Lower leg skin (tissue), 4 donors: ENCODE measurements around the gene ROR2. TPM values are rescaled to one million over a fixed set of nuclear protein-coding genes. Genes with fewer than 3 reads are reported as not detected.

Source experiments
- DNase-seq, 2 donors: peaks; one replicate each; pipeline ENCODE4 v3.0.0-alpha.2; 2019; ENCODE audit warnings: low spot score in 2 of 2
- H3K4me3 ChIP-seq: fragments of 200-600 bp; sonication (generic); 2 replicates; pipeline ENCODE4 v1.5.1; 2017; ENCODE audit warnings: mild to moderate bottlenecking, low read depth; ENCODE audit not compliant: poor library complexity, severe bottlenecking
- POLR2A ChIP-seq, 2 donors: fragments of 450-650 bp; IDR thresholded peaks; one replicate each; pipeline ENCODE4 v1.6.1; 2016 to 2017; ENCODE audit warnings: antibody characterized with exemption in 2 of 2, mild to moderate bottlenecking in 1 of 2, moderate library complexity in 1 of 2
- WGBS, 2 donors: methylation state at CpG; one replicate each; pipeline ENCODE4 v1.1.5; 2018; 5-methylcytosine and 5-hydroxymethylcytosine counted together
- intact Hi-C: fragments of 100-400 bp; cut with DNase I; formaldehyde crosslinking; loops from one replicate; pipeline ENCODE4 v1.15.0; 2023; ENCODE audit warnings: low total_unique reads
- total RNA-seq, 4 donors: library from RNA; depleted of rRNA; stranded (reverse); fragments of >200 nt; gene quantifications; one replicate each; pipeline ENCODE4 v1.1.0, GENCODE V29; 2016
- TF ChIP-seq, protein P1 (sequence below), 3 donors: fragments of 450-650 bp; IDR thresholded peaks; one replicate each; pipeline ENCODE4 v1.5.1; 2016; ENCODE audit warnings: antibody characterized with exemption in 3 of 3, mild to moderate bottlenecking in 3 of 3, moderate library complexity in 2 of 3

Gene ROR2
- total RNA-seq, 4 donors from 2014 or later: 2.3 to 8.7 (median 5.8) TPM

DNA sequence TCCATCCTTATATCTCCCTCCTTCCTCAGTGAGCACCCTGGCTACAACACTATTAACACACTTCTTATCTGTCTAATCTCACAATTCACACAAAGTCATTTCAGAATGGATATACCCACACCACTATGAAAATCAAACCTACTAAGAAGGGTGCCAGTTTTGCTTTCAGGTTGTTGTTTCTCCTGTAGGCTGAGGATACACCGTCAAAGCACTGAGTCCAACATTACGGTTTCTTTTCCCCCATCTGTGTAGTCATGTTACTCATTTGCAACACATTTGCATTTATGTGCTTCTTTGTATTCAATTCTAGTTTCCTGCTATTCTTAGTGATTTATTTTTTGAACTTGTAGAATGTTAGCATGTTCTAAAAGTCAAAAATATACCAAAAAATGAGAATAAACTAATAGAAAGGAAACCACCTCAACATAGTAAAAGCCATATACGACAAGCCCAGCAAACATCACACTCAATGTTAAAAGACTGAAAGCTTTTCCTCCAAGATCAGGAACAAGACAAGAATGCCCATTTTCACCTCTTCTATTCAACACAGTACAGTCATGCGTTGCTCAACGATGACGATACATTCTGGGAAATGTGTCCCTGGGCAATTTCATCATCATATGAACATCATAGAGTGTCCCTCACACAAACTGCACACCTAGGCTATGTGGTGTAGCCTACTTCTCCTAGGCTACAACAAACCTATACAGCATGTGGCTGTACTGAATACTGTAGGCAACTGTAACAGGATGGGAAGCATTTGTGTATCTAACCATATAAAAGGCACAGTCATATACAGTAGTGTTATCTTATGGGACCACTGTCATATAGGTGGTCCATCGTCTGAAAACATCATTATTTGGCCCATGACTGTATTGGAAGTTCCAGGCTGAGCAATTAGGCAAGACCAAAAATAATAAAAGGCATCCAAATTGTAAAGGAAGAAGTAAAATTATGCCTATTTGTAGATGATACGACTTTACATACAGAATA is 6.3 kb downstream of the ROR2 start:
- no peak overlapping the region for H3K4me3 ChIP-seq
- no peak for DNase-seq
- no peak for TF ChIP-seq POLR2A (IDR thresholded peaks at IDR 0.05)
- TF ChIP-seq, protein P1, sequence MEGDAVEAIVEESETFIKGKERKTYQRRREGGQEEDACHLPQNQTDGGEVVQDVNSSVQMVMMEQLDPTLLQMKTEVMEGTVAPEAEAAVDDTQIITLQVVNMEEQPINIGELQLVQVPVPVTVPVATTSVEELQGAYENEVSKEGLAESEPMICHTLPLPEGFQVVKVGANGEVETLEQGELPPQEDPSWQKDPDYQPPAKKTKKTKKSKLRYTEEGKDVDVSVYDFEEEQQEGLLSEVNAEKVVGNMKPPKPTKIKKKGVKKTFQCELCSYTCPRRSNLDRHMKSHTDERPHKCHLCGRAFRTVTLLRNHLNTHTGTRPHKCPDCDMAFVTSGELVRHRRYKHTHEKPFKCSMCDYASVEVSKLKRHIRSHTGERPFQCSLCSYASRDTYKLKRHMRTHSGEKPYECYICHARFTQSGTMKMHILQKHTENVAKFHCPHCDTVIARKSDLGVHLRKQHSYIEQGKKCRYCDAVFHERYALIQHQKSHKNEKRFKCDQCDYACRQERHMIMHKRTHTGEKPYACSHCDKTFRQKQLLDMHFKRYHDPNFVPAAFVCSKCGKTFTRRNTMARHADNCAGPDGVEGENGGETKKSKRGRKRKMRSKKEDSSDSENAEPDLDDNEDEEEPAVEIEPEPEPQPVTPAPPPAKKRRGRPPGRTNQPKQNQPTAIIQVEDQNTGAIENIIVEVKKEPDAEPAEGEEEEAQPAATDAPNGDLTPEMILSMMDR (IDR thresholded peaks at IDR 0.05): no peak
- intact Hi-C loops: no loop called here
- WGBS, 2 donors: 84 to 90% methylated on average over 8 of the region's 8 CpGs

DNA sequence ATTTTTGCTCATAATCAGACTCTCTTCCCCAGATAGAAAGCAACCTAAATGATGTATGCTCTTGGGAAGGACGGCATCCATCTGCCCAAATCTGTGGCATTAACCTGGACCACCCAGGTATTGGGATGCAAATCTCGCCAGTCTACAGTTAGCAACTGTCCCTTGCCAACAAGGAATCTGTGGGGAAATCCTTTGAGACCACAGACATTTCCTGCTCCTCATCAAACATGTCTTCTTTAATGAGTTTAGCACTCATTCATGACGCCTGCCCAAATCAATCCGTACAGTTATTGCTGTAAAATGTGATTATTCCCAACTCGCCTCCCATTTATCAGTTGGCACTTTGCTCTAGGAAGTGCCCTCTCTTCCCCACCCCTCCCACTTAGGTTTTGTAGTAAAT is 7.8 kb downstream of the ROR2 start:
- intact Hi-C loops: no loop called here
- peak in 1 of 2 donors; percentile 49 for DNase-seq
- TF ChIP-seq POLR2A (IDR thresholded peaks at IDR 0.05): no peak
- TF ChIP-seq, protein P1 (IDR thresholded peaks at IDR 0.05): no peak
- 89% methylated on average over 5 of the region's 5 CpGs for WGBS, 2 donors
- H3K4me3 ChIP-seq: no peak overlapping the region

DNA sequence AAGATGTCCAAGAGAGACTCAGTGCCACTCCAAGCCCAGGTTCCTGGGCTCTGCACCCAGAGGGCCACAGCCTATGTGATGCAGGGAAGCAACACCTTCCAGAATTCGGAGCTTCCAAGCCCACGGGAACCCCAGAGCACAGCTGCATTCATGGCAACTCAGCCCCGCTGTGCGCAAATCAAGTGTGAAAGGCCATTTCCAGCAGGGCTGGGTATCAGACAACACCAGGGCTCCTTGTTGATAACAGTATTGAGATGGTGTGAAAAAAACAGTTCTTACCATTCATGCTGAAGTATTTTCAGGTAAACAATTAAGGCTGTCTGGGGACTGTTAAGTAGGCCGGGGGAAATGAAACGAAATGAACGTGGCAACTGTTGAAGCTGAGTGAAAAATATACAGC is 10.1 kb downstream of the ROR2 start:
- intact Hi-C loops: no loop called here
- no peak overlapping the region for H3K4me3 ChIP-seq
- no peak for TF ChIP-seq POLR2A (IDR thresholded peaks at IDR 0.05)
- TF ChIP-seq, protein P1 (IDR thresholded peaks at IDR 0.05): no peak
- DNase-seq: no peak
- WGBS, 2 donors: 86 to 95% methylated on average over 7 of the region's 7 CpGs

DNA sequence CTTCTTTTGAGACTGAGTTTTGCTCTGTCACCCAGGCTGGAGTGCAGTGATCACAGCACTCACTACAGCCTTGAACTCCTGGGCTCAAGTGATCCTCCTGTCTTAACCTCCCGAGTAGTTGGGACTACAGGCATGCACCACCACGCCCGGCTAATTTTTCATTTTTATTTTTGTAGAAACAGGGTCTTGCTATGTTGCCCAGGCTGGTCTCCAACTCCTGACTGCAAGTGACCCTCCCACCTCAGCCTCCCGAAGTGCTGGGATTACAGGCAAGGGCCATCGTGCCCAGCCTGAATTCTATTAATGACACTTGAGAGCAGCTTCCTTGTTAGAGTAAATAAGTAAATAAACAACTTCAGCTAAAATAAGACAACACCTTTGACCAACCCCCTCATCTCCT is 12.3 kb downstream of the ROR2 start:
- peak in 1 of 2 donors; percentile 60 for DNase-seq
- TF ChIP-seq, protein P1 (IDR thresholded peaks at IDR 0.05): no peak
- WGBS, 2 donors: 91 to 94% methylated on average over 5 of the region's 5 CpGs
- no peak overlapping the region for H3K4me3 ChIP-seq
- intact Hi-C loops: no loop called here

DNA sequence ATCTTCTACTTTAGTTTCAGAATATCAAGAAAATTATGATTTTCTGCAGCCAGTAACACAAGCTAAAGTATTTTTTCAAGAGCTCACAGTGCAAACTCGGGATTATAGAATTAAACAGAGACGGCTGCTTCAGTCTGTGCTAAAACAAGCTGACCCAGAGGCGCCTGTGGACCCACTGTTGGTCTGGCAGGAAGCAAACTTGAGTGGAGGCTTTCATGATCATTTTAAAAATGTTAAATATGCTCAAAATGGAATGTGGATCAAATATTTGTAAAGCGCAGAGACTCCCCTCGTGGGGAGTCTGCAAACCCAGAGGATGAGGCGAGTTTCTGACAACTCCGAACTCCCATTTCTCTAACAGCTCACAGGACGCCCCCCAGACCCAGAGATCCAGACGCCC is 13.0 kb downstream of the ROR2 start:
- peak in 1 of 2 donors; percentile 36 for DNase-seq
- WGBS, 2 donors: 85 to 87% methylated on average over 9 of the region's 9 CpGs
- H3K4me3 ChIP-seq: no peak overlapping the region
- intact Hi-C loops: no loop called here
- TF ChIP-seq, protein P1 (IDR thresholded peaks at IDR 0.05): no peak
